ENCODE data around the gene HLA-DPB1.

DNA sequence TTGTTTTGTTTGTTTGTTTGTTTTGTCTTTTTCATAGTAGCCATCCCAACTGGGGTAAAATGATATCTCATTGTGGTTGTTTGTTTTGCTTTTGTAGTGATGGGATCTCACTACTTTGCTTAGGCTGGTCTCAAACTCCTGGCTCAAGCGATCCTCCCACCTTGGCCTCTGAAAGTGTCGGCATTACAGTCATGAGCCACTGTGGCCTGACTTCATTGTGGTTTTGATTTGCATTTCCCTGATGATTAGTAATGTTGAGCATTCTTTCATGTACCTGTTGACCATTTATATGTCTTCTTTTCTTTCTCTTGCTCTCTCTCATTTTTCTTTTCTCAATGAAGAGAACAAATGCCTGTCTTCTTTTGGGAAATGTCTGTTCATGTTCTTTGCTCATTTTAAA is 35.6 kb upstream of the HLA-DPB1 start:
- TF ChIP-seq, protein P1, sequence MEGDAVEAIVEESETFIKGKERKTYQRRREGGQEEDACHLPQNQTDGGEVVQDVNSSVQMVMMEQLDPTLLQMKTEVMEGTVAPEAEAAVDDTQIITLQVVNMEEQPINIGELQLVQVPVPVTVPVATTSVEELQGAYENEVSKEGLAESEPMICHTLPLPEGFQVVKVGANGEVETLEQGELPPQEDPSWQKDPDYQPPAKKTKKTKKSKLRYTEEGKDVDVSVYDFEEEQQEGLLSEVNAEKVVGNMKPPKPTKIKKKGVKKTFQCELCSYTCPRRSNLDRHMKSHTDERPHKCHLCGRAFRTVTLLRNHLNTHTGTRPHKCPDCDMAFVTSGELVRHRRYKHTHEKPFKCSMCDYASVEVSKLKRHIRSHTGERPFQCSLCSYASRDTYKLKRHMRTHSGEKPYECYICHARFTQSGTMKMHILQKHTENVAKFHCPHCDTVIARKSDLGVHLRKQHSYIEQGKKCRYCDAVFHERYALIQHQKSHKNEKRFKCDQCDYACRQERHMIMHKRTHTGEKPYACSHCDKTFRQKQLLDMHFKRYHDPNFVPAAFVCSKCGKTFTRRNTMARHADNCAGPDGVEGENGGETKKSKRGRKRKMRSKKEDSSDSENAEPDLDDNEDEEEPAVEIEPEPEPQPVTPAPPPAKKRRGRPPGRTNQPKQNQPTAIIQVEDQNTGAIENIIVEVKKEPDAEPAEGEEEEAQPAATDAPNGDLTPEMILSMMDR (IDR thresholded peaks at IDR 0.05; ENCODE audit: low read length): no peak
- TF ChIP-seq EZH2 (optimal IDR thresholded peaks at IDR 0.05; ENCODE audit: low read depth, low read length): no peak
